GDM1 (cell line): Measurements from ENCODE around the gene CDH7.

Experiments used
- DNase-seq: peaks from one replicate; lab custom pipeline; 2025; lab: John Stamatoyannopoulos, UW

CDH7 gene

GRCh38 chr18:65750389-65751154, at the start of gene CDH7:
Gene CDH7, plus strand, starts transcription at chr18:65751012. Its CDS starts 11,831 bp downstream, at chr18:65762843.
- DNase-seq = no peak

- DNase-seq = no peak
These were observed 46.8 kb upstream of the CDH7 start for GRCh38 chr18:65704046-65704445.

GRCh38 chr18:65706646-65707045, 44.2 kb upstream of the CDH7 start:
- no peak for DNase-seq

GRCh38 chr18:65711493-65711892, 39.3 kb upstream of the CDH7 start:
- no peak for DNase-seq

- no peak for DNase-seq
These were observed 29.2 kb upstream of the CDH7 start for GRCh38 chr18:65721619-65722018.

- no peak for DNase-seq
These were observed 25.4 kb upstream of the CDH7 start for GRCh38 chr18:65725251-65726050.

GRCh38 chr18:65735155-65735554, 15.7 kb upstream of the CDH7 start:
- DNase-seq = no peak

- DNase-seq = no peak
These were observed 13.3 kb upstream of the CDH7 start for GRCh38 chr18:65737471-65737955.

GRCh38 chr18:65746936-65747335, 3.9 kb upstream of the CDH7 start:
- no peak for DNase-seq

- DNase-seq = no peak
These were observed 2.5 kb upstream of the CDH7 start for GRCh38 chr18:65748321-65748720.

- DNase-seq = no peak
These were observed 971 bp upstream of the CDH7 start for GRCh38 chr18:65749841-65750240.

- DNase-seq = no peak
These were observed 608 bp downstream of the CDH7 start for GRCh38 chr18:65751155-65752085.

GRCh38 chr18:65752625-65753325, 2.0 kb downstream of the CDH7 start:
- no peak for DNase-seq

- DNase-seq = peak; percentile 11
These were observed 2.7 kb downstream of the CDH7 start for GRCh38 chr18:65753520-65753919.

GRCh38 chr18:65754121-65754520, 3.3 kb downstream of the CDH7 start:
- no peak for DNase-seq

GRCh38 chr18:65755616-65756015, 4.8 kb downstream of the CDH7 start:
- no peak for DNase-seq

- no peak for DNase-seq
These were observed 9.6 kb downstream of the CDH7 start for GRCh38 chr18:65760457-65760856.

- no peak for DNase-seq
These were observed 11.0 kb downstream of the CDH7 start for GRCh38 chr18:65761636-65762295.

- no peak for DNase-seq
These were observed 11.7 kb downstream of the CDH7 start for GRCh38 chr18:65762556-65762955.

- no peak for DNase-seq
These were observed 16.6 kb downstream of the CDH7 start for GRCh38 chr18:65767406-65767805.
